Neutrophil (primary cell): Measurements from ENCODE around the gene ALDH1L2.

ENCODE experiments used
- H3K27ac ChIP-seq: fragments of 200-600 bp; sonication (generic); 2 replicates; pipeline ENCODE4 v1.5.1; 2016; ENCODE audit warnings: mild to moderate bottlenecking, moderate library complexity
- H3K27me3 ChIP-seq: fragments of 200-600 bp; sonication (generic); 2 replicates; pipeline ENCODE4 v1.6.0; 2016; ENCODE audit warnings: mild to moderate bottlenecking
- H3K36me3 ChIP-seq: fragments of 200-600 bp; sonication (generic); 2 replicates; pipeline ENCODE4 v1.5.1; 2017
- H3K4me1 ChIP-seq, 2 experiments: fragments of 200-600 bp in 1 of 2; sonication (generic) in 1 of 2; 1 replicate in 1 of 2; 2 replicates in 1 of 2; pipeline versions ENCODE4 v1.5.1 to v1.6.1; 2013 to 2016; ENCODE audit warnings: low read depth in 1 of 2, low read length in 1 of 2, mild to moderate bottlenecking in 1 of 2, moderate library complexity in 1 of 2; ENCODE audit not compliant: control insufficient read depth in 1 of 2, insufficient read depth in 1 of 2
- H3K4me3 ChIP-seq, 2 experiments: fragments of 200-600 bp in 1 of 2; sonication (generic) in 1 of 2; 1 replicate in 1 of 2; 2 replicates in 1 of 2; pipeline ENCODE4 v1.5.1; 2013 to 2016; ENCODE audit warnings: low read depth in 1 of 2, low read length in 1 of 2, mild to moderate bottlenecking in 1 of 2, moderate library complexity in 1 of 2
- H3K9me3 ChIP-seq: fragments of 200-600 bp; sonication (generic); 2 replicates; pipeline ENCODE4 v1.5.1; 2016
- TF ChIP-seq, protein P1 (sequence below): fragments of 200-600 bp; sonication (generic); IDR thresholded peaks from 2 replicates; pipeline ENCODE4 v1.5.1; 2016; ENCODE audit warnings: antibody characterized with exemption

The ALDH1L2 gene

DNA sequence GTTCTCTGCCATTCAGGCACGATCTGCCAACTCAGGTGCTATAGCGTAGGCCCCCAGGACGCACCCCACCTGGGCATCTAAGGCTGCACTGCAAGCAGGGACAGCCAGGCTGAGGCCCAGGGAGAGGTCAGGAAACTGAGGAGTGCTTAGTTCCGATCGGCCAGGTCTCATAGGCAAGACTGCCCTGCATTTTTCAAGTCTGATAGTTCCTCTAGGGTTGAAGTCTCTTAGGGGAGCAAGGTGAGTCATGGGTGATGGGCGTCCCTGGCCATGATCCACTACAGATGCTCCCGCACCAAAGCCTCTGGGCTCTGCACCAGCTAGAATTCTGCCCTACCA is 84.9 kb downstream of the ALDH1L2 start:
- H3K4me1 ChIP-seq: no peaks in the 10 kb centered on the region
- no peaks in the 10 kb centered on the region for H3K36me3 ChIP-seq

DNA sequence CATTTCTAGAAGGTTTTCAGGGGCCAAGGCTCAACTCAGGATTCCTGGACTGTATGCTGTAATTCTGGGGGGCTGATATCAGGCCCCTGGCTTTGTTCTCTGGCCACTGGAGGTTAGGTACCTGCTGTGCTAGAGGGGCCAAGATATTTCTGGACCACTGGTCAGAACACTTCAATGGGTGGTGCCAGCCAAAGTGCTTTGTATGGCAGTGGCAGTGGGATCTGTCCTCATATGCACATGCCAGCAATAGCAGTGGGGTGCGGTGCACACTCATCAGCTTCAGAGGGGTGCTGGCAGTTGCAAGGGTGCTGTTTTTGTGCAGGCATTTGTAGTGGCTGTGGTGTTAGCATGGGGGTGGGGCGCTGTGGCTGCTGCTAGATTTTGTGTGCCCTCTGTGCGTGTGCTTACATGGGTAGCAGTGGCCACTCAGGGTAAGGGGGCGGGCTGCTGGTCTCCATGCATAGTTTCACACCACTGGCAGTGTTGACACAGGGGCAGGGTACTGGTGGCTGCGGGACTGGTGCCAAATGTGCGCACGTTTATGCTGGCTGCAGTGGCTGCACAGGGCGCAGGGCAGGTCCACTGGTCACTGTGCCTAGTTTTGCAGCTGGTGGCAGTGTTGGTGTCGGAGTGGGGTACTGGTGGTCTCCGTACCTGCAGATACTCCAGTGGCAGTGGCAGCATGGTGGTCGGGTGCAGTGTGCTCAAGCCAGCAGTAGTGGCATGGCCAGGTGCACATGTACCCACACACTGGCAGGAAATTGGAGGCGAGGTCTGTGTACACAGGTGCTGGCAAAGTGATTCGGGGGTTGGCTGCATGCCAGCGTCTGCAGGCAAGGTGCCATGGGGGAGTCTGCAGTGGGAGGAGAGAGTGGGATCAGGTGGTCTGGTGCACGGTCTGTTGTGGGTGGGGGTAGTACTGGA is 85.6 kb downstream of the ALDH1L2 start:
- H3K27ac ChIP-seq: no peak overlapping the region
- H3K36me3 ChIP-seq: no peaks in the 10 kb centered on the region

More for the DNA sequence above, 84.9 kb downstream of the ALDH1L2 start:
- no peaks in the 10 kb centered on the region for H3K9me3 ChIP-seq
- H3K27me3 ChIP-seq: no peaks in the 10 kb centered on the region
- H3K4me3 ChIP-seq: no peak overlapping the region
- TF ChIP-seq, protein P1, sequence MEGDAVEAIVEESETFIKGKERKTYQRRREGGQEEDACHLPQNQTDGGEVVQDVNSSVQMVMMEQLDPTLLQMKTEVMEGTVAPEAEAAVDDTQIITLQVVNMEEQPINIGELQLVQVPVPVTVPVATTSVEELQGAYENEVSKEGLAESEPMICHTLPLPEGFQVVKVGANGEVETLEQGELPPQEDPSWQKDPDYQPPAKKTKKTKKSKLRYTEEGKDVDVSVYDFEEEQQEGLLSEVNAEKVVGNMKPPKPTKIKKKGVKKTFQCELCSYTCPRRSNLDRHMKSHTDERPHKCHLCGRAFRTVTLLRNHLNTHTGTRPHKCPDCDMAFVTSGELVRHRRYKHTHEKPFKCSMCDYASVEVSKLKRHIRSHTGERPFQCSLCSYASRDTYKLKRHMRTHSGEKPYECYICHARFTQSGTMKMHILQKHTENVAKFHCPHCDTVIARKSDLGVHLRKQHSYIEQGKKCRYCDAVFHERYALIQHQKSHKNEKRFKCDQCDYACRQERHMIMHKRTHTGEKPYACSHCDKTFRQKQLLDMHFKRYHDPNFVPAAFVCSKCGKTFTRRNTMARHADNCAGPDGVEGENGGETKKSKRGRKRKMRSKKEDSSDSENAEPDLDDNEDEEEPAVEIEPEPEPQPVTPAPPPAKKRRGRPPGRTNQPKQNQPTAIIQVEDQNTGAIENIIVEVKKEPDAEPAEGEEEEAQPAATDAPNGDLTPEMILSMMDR: no peak
- H3K27ac ChIP-seq: no peak overlapping the region

DNA sequence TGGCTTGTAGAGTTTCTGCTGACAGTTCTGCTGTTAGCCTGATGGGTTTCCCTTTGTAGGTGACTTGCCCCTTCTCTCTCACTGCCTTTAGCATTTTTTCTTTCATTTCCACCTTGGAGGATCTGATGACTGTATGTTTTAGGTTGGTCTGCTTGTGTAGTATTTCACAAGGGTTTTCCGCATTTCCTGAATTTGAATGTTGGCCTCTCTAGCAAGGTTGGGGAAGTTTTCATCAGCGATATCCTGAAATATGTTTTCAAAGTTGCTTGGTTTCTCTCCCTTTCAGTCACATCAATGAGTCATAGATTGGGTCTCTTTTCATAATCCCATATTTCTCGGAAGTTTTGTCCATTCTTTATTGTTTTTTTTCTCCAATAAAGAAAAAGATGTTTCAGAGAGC is 86.7 kb downstream of the ALDH1L2 start:
- Histone ChIP-seq H3K4me1 (no peaks in the 10 kb centered on the region), H3K4me3 (no peak overlapping the region), H3K27ac (no peak overlapping the region), H3K27me3 (no peaks in the 10 kb centered on the region), H3K9me3 (no peaks in the 10 kb centered on the region), H3K36me3 (no peaks in the 10 kb centered on the region)
- TF ChIP-seq, protein P1: no peak

More for the DNA sequence above, 85.6 kb downstream of the ALDH1L2 start:
- TF ChIP-seq, protein P1: no peak
- no peaks in the 10 kb centered on the region for H3K9me3 ChIP-seq
- no peak overlapping the region for H3K4me3 ChIP-seq
- H3K27me3 ChIP-seq: no peaks in the 10 kb centered on the region
- H3K4me1 ChIP-seq: no peaks in the 10 kb centered on the region

DNA sequence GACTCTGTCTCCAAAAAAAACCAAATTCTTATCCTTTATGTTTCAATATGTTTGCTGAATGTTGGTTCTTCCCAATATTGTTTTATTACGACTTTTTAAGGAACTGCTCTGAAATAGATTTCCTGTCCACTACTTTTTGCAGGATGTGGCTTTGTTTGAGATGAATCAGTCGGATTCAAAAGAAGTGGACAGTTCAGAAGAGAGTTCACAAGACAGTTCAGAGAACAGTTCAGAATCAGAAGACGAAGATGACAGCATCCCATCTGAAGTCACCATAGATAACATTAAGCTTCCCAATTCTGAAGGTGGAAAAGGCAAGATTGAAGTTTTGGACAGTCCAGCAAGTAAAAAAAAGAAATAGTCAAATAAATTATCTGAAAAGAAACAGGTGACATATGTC is 89.9 kb downstream of the ALDH1L2 start:
- TF ChIP-seq, protein P1: no peak
- H3K9me3 ChIP-seq: no peaks in the 10 kb centered on the region
- H3K36me3 ChIP-seq: no peaks in the 10 kb centered on the region
- H3K4me1 ChIP-seq: no peaks in the 10 kb centered on the region
- no peak overlapping the region for H3K4me3 ChIP-seq
- H3K27me3 ChIP-seq: no peaks in the 10 kb centered on the region
- no peak overlapping the region for H3K27ac ChIP-seq

DNA sequence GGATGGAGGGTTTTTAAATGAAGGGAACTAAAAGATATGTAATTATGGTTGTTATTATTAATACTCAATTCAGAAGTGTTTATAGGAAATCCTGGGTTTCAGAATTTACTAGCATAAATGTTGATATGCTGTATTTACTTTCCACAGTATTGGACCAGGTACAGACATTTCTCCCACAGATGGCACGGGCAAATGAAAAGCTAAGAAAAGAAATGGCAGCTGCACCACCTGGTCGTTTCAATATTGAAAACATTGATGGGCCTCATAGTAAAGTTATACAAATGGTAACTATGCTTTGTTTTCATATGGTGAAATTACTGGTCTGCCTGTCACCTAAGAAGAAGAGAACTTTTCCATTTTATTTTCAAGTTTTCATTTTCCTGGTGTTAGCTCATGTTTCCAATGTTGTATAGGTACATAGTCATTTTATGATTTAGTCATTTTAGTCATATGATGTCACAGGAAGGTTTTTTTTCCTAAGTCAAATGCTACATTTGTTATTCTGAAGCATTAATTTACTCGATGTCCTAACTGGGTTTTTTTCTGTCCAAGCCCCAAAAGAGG is 92.6 kb downstream of the ALDH1L2 start:
- H3K27ac ChIP-seq: no peak overlapping the region
- no peaks in the 10 kb centered on the region for H3K36me3 ChIP-seq
- no peaks in the 10 kb centered on the region for H3K9me3 ChIP-seq
- H3K4me1 ChIP-seq: peaks cover 2 to 4% of the 10 kb centered on the region in 2 experiments
- H3K27me3 ChIP-seq: no peaks in the 10 kb centered on the region
- no peak overlapping the region for H3K4me3 ChIP-seq
- TF ChIP-seq, protein P1: no peak
